ENCODE results near the gene PTPN4. TPM values are rescaled to one million over a fixed set of nuclear protein-coding genes. Genes with fewer than 3 reads are reported as not detected.

PTPN4 gene
- total and polyA plus RNA-seq, 9 of the 15 experiments (the other 6 are each of a cell fraction or from before 2014, with no cell fraction given), result 5.0 to 32.8 (median 27.3) TPM

GRCh38 chr2:119759451-119760236, at the start of gene PTPN4 (continued):
- TF ChIP-seq ZBTB11 (CRISPR knock-in tag; IDR thresholded peaks at IDR 0.05) (no peak), SP2 (IDR thresholded peaks at IDR 0.05; ENCODE audit: extremely low read depth, low read depth, low read length, poor library complexity, severe bottlenecking) (no peak), ESRRB (CRISPR knock-in tag; IDR thresholded peaks at IDR 0.05; ENCODE audit: borderline replicate concordance) (no peak), MED1 (CRISPR knock-in tag; IDR thresholded peaks at IDR 0.05; ENCODE audit: borderline replicate concordance) (no peak), IRF1 (CRISPR knock-in tag; IDR thresholded peaks at IDR 0.05; ENCODE audit: borderline replicate concordance) (no peak), BCLAF1 (IDR thresholded peaks at IDR 0.05; ENCODE audit: borderline replicate concordance in 1 of 2, control insufficient read depth in 1 of 2, low read depth in 2 of 2, low read length in 1 of 2) (0 out of 4 replicates have a peak, but pooled peaks of 1 of the 2 experiments have one; percentile 25), CHCHD3 (CRISPR knock-in tag; IDR thresholded peaks at IDR 0.05) (no peak), ZNF592 (IDR thresholded peaks at IDR 0.05) (no peak; the same call in 1 of the 2 replicates), ASH1L (IDR thresholded peaks at IDR 0.05; ENCODE audit: borderline replicate concordance, low read depth, partially characterized antibody) (no peak), TGIF2 (CRISPR knock-in tag; IDR thresholded peaks at IDR 0.05) (0 out of 2 replicates have a peak, but pooled peaks have one; percentile 81), JUNB (CRISPR knock-in tag; conservative IDR thresholded peaks at IDR 0.05) (no peak), ZNF57 (CRISPR knock-in tag; IDR thresholded peaks at IDR 0.05) (no peak), ZNF41 (CRISPR knock-in tag; conservative IDR thresholded peaks at IDR 0.05) (no peak)

Data from K562 (cell line).